Measurements from ENCODE around the gene PPP2R2C.

DNA sequence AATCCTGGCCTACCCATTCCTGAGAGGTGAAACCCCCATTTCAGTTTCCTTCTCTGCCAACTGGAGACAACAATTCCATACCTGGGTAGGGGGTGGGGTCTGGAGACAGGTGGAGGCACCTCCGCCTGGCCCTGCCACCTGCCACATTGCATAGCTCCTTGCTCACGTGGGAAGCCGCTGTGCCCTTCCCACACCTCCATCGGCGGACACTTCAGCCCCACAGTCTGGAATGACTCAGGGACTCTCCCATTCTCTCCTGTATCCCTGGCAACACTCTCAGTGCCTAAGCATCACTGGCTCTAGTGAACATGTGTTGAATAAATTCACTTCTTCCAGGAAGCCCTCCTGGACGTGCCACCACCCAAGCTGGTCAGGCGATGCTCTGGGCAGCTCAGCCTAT lies 21.7 kb downstream of the PPP2R2C start:
- TF ChIP-seq, protein P1, sequence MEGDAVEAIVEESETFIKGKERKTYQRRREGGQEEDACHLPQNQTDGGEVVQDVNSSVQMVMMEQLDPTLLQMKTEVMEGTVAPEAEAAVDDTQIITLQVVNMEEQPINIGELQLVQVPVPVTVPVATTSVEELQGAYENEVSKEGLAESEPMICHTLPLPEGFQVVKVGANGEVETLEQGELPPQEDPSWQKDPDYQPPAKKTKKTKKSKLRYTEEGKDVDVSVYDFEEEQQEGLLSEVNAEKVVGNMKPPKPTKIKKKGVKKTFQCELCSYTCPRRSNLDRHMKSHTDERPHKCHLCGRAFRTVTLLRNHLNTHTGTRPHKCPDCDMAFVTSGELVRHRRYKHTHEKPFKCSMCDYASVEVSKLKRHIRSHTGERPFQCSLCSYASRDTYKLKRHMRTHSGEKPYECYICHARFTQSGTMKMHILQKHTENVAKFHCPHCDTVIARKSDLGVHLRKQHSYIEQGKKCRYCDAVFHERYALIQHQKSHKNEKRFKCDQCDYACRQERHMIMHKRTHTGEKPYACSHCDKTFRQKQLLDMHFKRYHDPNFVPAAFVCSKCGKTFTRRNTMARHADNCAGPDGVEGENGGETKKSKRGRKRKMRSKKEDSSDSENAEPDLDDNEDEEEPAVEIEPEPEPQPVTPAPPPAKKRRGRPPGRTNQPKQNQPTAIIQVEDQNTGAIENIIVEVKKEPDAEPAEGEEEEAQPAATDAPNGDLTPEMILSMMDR (conservative IDR thresholded peaks at IDR 0.05; ENCODE audit: low read depth, low read length): no peak
- TF ChIP-seq EZH2phosphoT487 (IDR thresholded peaks at IDR 0.05; ENCODE audit: borderline replicate concordance, low read length) (no peak), EZH2 (IDR thresholded peaks at IDR 0.05; ENCODE audit: low read length, unreplicated experiment) (no peak)

Measured in PC-3 (cell line).